ENCODE measurements around the gene ROMO1. TPM values are rescaled to one million over a fixed set of nuclear protein-coding genes. Genes with fewer than 3 reads are reported as not detected.

ROMO1 gene
- total RNA-seq: 100 to 1,000 TPM in 3 of 4 donors, 10 to 100 TPM in 1; 57.4 to 242 (median 150) TPM

- peak within 1 kb of the TSS; percentile 91 for H3K4me3 ChIP-seq (ENCODE audit: low read depth, poor library complexity, severe bottlenecking)
- 0% methylated on average over 35 to 48 of the region's 81 CpGs for WGBS, 2 donors
- intact Hi-C loops (cut with DNase I; ENCODE audit: low total_unique reads): no loop called here
- DNase-seq (ENCODE audit: low spot score in 2 of 2): peak; percentile 76 to 97
- TF ChIP-seq POLR2A (IDR thresholded peaks at IDR 0.05): no peak
Observed at GRCh38 chr20:35699127-35699956, at the start of gene ROMO1, which contains the start of gene NFS1. Gene ROMO1, plus strand, starts transcription at chr20:35699405. Its CDS starts 228 bp downstream, at chr20:35699633. Gene NFS1, minus strand, starts transcription at chr20:35699352. Its CDS starts 64 bp downstream, at chr20:35699288.

- WGBS, 2 donors: 88 to 90% methylated on average over 3 of the region's 3 CpGs
Observed at GRCh38 chr20:35650632-35651031, 48.6 kb upstream of the ROMO1 start.

GRCh38 chr20:35651958-35652357, 47.2 kb upstream of the ROMO1 start:
- no peak for DNase-seq (ENCODE audit: low spot score in 2 of 2)
- no peak overlapping the region for H3K4me3 ChIP-seq (ENCODE audit: low read depth, poor library complexity, severe bottlenecking)
- intact Hi-C loops (cut with DNase I; ENCODE audit: low total_unique reads): no loop called here
- TF ChIP-seq CTCF (IDR thresholded peaks at IDR 0.05) (no peak), POLR2A (IDR thresholded peaks at IDR 0.05) (no peak)

More at GRCh38 chr20:35650632-35651031, 48.6 kb upstream of the ROMO1 start:
- DNase-seq (ENCODE audit: low spot score in 2 of 2): no peak
- no peak for TF ChIP-seq POLR2A (IDR thresholded peaks at IDR 0.05)
- intact Hi-C loops (cut with DNase I; ENCODE audit: low total_unique reads): no loop called here
- no peak overlapping the region for H3K4me3 ChIP-seq (ENCODE audit: low read depth, poor library complexity, severe bottlenecking)

GRCh38 chr20:35652641-35653429, 46.4 kb upstream of the ROMO1 start:
- no peak overlapping the region for H3K4me3 ChIP-seq (ENCODE audit: low read depth, poor library complexity, severe bottlenecking)
- 92 to 97% methylated on average over 13 of the region's 13 CpGs for WGBS, 2 donors
- TF ChIP-seq POLR2A (IDR thresholded peaks at IDR 0.05): no peak
- no peak for TF ChIP-seq CTCF (IDR thresholded peaks at IDR 0.05)
- no peak for DNase-seq (ENCODE audit: low spot score in 2 of 2)
- intact Hi-C loops (cut with DNase I; ENCODE audit: low total_unique reads): no loop called here

- no peak for DNase-seq (ENCODE audit: low spot score in 2 of 2)
- intact Hi-C loops (cut with DNase I; ENCODE audit: low total_unique reads): no loop called here
- H3K4me3 ChIP-seq (ENCODE audit: low read depth, poor library complexity, severe bottlenecking): no peak overlapping the region
- WGBS, 2 donors: 98 to 100% methylated on average over 3 of the region's 3 CpGs
- TF ChIP-seq CTCF (IDR thresholded peaks at IDR 0.05) (no peak), POLR2A (IDR thresholded peaks at IDR 0.05) (no peak)
Observed at GRCh38 chr20:35653430-35653734, 45.8 kb upstream of the ROMO1 start.

GRCh38 chr20:35653893-35654292, 45.3 kb upstream of the ROMO1 start:
- DNase-seq (ENCODE audit: low spot score in 2 of 2): no peak
- 86 to 94% methylated on average over 4 of the region's 4 CpGs for WGBS, 2 donors
- intact Hi-C loops (cut with DNase I; ENCODE audit: low total_unique reads): no loop called here
- TF ChIP-seq POLR2A (IDR thresholded peaks at IDR 0.05) (no peak), CTCF (IDR thresholded peaks at IDR 0.05) (no peak)
- H3K4me3 ChIP-seq (ENCODE audit: low read depth, poor library complexity, severe bottlenecking): no peak overlapping the region
